Sigmoid colon (tissue), 4 donors: ENCODE data around the gene ADAMTS2.

Experiments used
- CTCF ChIP-seq, 4 experiments: fragments of 450-650 bp in 3 of 4; fragments of 200-600 bp in 1 of 4; IDR thresholded peaks; one replicate each; pipeline ENCODE4 v1.5.1; 2016 to 2019; ENCODE audit warnings: antibody characterized with exemption in 4 of 4, mild to moderate bottlenecking in 3 of 4, moderate library complexity in 2 of 4
- EP300 ChIP-seq, 4 donors: sonication (generic); formaldehyde crosslinking; IDR thresholded peaks; one replicate each; pipeline ENCODE4 v1.6.1; 2017; ENCODE audit warnings: antibody characterized with exemption in 4 of 4
- POLR2A ChIP-seq, 2 donors: fragments of 450-650 bp; IDR thresholded peaks; one replicate each; pipeline ENCODE4 v1.6.1; 2016; ENCODE audit warnings: antibody characterized with exemption in 2 of 2, mild to moderate bottlenecking in 2 of 2, moderate library complexity in 2 of 2
- POLR2AphosphoS5 ChIP-seq, 4 donors: sonication (generic); formaldehyde crosslinking; IDR thresholded peaks; one replicate each; pipeline ENCODE4 v1.6.1; 2017; ENCODE audit warnings: antibody characterized with exemption in 4 of 4

- TF ChIP-seq CTCF (IDR thresholded peaks at IDR 0.05) (no peak), POLR2AphosphoS5 (IDR thresholded peaks at IDR 0.05) (no peak), POLR2A (IDR thresholded peaks at IDR 0.05) (no peak), EP300 (IDR thresholded peaks at IDR 0.05) (no peak)
Observed at GRCh38 chr5:179319741-179320281, 25.4 kb downstream of the ADAMTS2 start.
